Measurements from ENCODE around the gene POU6F2.
"Not testable (repeated sequence)": the region's sequence is repeated elsewhere in the genome, so short reads cannot be mapped to it uniquely, and the experiment has no call there.

POU6F2 gene

GRCh38 chr7:39187130-39187529 is 209.4 kb downstream of the POU6F2 start:
- no peak for DNase-seq (ENCODE audit: low spot score)

GRCh38 chr7:39192476-39192875 is 214.8 kb downstream of the POU6F2 start:
- no peak for DNase-seq (ENCODE audit: low spot score)

DNA sequence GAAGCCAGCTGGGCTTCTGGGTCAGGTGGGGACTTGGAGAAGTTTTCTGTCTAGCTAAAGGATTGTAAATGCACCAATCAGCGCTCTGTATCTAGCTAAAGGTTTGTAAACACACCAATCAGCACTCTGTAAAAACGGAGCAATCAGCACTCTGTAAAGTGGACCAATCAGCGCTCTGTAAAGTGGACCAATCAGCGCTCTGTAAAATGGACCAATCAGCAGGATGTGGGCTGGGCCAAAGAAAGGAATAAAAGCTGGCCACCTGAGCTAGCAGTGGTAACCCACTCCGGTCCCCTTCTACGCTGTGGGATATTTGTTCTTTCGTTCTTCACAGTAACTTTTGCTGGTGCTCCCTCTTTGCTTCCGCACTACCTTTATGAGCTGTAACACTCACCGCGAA is 216.7 kb downstream of the POU6F2 start:
- not testable (repeated sequence) for DNase-seq (ENCODE audit: low spot score)

DNA sequence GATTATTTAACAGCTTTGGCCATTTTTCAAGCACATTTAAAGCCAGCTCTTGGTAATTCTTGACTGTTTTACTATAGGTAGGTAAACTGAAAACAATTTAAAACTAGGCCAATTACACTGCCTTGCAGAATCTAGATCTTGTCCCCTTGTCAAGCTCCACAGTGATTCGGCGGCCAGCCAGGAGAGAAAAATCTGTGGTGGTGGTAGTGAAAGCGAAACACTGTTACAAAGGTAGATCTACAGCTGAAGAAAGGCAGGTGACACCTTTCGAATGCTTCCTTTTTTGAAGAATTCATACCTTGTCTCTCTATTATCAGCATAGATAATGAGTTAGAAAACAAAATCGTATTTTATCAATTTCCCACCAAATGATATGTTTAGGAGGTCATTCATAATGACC is 218.3 kb downstream of the POU6F2 start:
- no peak for DNase-seq (ENCODE audit: low spot score)

GRCh38 chr7:39197831-39198230 is 220.1 kb downstream of the POU6F2 start:
- no peak for DNase-seq (ENCODE audit: low spot score)

- no peak for DNase-seq (ENCODE audit: low spot score)
These were observed 220.8 kb downstream of the POU6F2 start for GRCh38 chr7:39198556-39198955.

DNA sequence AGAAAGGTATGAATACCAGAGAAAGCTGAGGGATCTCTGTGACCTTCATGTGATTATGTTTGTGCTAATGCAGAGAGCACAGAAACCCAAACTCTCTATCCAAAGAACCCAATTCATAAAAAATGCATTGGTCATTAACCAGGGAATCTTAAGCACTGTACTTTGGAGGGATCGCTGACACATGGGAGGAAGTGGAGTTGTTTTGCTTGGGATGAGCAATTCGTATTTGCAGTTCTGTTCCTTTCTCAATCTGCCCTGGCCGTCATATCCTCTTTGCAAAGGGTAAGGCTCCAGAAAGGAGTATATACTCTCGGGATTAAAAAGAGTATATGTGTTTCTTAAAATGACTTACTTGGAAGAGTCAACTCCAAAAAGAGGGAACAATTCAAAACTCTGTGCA is 221.3 kb downstream of the POU6F2 start:
- no peak for DNase-seq (ENCODE audit: low spot score)

GRCh38 chr7:39199951-39200350 is 222.2 kb downstream of the POU6F2 start:
- DNase-seq (ENCODE audit: low spot score), result no peak

DNA sequence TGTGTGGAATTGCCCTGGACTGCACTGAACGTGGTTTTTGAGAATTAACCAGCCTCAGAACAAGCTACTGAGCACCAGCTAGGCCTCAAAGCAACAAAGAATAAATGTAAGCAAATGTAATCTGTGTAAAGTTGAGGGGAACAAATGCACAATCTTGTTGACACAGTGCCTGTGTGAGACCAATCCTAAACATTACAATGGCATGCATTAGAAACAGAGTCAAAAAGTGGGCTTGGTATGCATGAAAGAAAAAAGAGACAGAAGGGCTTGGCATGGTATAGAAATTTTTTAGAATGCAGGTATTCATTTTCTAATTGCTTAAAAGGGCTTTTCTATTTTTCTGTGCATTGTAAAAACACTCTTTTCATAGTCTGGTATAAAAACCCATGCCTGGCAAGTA is 224.3 kb downstream of the POU6F2 start:
- DNase-seq (ENCODE audit: low spot score), result no peak

DNA sequence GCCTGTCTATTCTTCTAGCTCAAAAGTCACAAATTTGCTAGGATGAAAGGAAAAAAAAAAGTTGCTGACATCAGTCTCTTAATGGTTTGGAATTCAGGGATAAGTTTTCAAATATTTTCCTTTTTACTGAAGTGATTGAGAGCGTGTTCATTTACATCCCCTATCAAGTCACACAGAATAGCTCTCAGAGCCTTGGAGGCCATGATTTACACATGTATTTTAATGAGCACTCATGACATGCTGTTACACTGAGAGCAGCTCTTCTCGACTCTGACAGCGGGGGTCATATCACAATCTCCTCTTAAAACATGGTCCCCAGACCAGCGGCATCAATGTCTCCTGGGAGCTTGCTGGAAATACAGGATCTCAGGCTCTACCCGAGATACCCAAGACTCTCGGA is 232.7 kb downstream of the POU6F2 start:
- DNase-seq (ENCODE audit: low spot score), result no peak

DNA sequence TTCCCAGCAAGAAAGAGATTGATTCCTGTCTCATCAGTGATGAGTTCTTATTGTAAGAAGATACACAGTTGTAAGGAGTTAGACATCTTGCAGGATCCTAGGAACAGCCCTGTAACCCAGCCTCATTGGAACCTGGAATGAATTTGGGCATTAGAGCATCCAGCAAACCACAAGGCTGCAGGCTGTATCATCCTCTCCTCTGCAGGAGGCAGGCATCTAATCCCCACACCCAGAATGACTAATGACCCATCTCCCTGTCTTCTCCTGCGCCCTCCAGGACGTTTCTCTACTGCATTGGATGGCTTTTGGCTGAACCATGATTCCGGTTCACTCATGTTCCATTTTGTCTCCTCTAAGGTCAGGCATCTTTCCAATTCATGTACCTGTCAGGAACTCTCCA is 233.9 kb downstream of the POU6F2 start:
- no peak for DNase-seq (ENCODE audit: low spot score)

GRCh38 chr7:39212876-39213275 is 235.2 kb downstream of the POU6F2 start:
- DNase-seq (ENCODE audit: low spot score), result no peak

DNA sequence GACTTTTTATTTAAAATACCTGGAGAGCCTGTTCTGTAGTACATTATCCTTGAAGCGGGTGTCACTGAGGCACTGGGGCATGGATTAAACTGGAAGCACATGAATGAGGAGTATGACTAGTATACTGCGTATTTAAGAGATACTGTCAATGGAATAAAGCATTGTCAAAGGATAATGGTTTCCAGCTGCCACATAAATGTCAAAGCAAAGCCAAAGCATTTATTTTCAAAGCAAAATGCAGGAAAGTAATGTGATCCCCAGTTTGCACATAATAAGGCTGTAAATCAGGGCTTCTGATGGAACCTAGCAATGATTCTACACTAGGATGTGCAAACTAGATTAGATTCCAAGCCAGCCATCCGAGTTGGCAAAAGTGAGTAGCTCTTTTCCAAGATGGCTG is 240.1 kb downstream of the POU6F2 start:
- DNase-seq (ENCODE audit: low spot score), result no peak

- no peak for DNase-seq (ENCODE audit: low spot score)
These were observed 242.2 kb downstream of the POU6F2 start for GRCh38 chr7:39219869-39220268.

DNA sequence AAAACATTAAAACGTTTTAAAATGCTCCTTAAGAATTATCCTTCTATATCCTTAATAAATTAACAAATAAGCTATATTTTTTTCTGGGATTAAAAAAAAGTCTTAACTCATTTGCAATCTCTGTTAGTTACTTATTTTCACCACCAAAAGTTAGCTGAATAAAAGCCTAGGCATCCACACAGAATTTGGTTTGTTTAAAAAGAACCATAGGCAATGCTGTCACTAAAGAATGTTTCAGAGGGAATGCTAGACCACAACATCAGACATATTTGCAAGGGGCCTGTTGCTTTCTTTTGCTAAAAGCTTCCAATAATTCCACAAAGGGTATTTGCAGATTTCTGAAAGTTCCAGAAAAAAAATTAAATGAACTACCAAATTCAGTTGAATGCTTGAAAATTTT is 244.2 kb downstream of the POU6F2 start:
- no peak for DNase-seq (ENCODE audit: low spot score)

DNA sequence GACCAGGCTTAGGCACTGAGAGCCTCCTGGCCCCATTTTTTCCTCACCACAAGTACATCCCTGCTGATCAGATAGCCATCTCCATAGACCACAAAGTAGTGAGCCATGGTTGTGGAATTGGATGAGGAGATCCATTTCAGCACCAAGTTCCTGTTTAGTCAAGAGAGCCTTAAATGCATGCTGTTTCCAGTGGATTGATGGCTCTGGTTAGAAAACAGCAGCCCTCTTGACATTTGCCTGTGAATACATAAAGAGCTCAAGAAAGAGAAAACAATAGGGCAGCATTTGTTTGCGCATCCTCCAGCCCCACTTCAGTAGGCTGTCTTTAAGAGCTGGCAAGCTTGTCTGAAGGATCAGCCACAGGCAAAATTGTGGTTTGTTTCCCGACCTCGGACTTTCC is 251.2 kb downstream of the POU6F2 start:
- no peak for DNase-seq (ENCODE audit: low spot score)

GRCh38 chr7:39233851-39234529 is 256.3 kb downstream of the POU6F2 start:
- DNase-seq (ENCODE audit: low spot score), result no peak

DNA sequence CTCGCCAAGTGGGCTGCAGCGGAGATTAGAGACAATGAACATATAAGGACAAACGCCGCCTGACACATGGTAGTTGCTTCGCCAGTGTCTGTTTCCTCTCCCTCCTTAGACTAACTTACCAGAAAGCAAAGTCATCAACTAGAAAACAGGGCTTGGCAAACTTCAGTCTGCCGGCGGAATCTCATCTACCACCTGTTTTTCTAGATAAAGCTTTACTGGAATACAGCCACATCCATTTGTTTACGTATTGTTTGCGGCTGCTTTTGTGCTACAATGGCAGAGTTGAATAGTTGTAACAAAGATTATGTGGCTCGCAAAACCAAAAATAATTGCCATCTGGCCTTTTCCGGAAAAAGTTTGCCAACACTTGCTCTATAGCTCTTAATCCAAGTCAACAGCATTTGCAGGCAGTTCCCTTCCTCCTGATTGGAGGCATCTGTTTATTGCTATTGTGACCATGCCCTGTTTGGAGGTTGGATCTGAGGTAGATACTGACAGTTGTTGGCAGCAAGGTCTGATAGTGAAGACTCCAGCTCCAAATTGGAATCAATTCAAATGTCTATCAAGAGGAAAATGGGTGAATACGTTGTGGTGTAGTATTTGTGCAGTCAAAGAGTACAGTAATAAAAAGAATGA is 260.6 kb downstream of the POU6F2 start:
- no peak for DNase-seq (ENCODE audit: low spot score)

GRCh38 chr7:39240864-39241263 is 263.2 kb downstream of the POU6F2 start:
- no peak for DNase-seq (ENCODE audit: low spot score)

GRCh38 chr7:39247576-39247975 is 269.9 kb downstream of the POU6F2 start:
- no peak for DNase-seq (ENCODE audit: low spot score)

GRCh38 chr7:39248041-39248691 is 270.5 kb downstream of the POU6F2 start:
- DNase-seq (ENCODE audit: low spot score), result no peak

DNA sequence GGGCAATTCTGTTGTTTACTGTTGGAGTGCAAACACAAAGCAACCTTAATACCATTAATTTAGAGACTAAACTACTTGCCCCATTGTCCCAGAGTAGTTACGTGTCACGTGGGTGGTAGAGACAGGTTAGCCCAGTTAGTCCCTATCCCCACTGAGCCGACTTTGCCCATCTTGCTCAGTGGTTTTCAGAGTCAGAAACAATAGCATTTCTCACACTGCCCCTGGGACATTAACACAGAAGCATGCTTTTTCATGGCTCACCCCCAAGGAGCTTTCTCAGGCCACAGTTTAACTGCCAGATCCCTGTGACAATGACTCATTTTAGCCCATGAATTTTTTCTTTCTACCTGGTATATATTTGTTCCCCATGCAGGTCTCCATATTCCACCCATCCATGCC is 271.0 kb downstream of the POU6F2 start:
- no peak for DNase-seq (ENCODE audit: low spot score)

DNA sequence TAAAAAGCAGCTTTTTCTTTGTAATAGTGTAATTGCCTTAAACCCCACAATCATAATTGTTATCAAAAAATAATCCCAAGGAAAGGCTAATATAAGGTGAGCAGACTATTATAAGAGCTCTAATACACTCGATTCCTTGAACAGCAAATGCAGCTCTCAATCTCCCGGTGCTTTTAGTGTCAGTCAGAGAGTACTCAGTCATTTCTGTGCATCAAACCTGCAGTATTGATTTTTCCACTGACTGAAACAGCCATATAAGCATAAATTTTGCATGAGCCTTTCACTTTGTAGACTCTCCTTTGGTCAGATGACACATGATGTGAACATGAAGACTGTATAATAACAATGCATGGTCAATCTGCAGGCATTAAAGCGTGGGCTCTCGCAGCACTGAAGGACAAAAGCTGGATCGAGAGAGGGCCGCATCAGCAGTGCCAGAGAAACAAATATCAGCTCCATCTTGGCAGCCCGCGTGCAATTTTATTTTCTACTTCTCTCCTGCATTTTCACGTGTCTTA is 272.0 kb downstream of the POU6F2 start:
- no peak for DNase-seq (ENCODE audit: low spot score)

Measured in left forelimb (tissue), 1 donor.